Raji (cell line): ENCODE data around the gene MSL3.

ENCODE experiments used
- POLR2A ChIP-seq: IDR thresholded peaks from 2 replicates; pipeline ENCODE4 v1.6.1; 2011; ENCODE audit warnings: low read depth, low read length, control low read depth; ENCODE audit not compliant: insufficient read depth

MSL3 gene

GRCh38 chrX:11755724-11756123, 2.3 kb upstream of the MSL3 start:
- TF ChIP-seq POLR2A = no peak

GRCh38 chrX:11756354-11757318, 1.4 kb upstream of the MSL3 start:
- no peak for TF ChIP-seq POLR2A

GRCh38 chrX:11757397-11757718, 679 bp upstream of the MSL3 start:
- no peak for TF ChIP-seq POLR2A

GRCh38 chrX:11758400-11759171, 549 bp downstream of the MSL3 start:
- TF ChIP-seq POLR2A = peak; percentile 59

GRCh38 chrX:11759172-11759460, 1.1 kb downstream of the MSL3 start:
- TF ChIP-seq POLR2A = no peak

GRCh38 chrX:11759461-11760311, 1.6 kb downstream of the MSL3 start:
- TF ChIP-seq POLR2A = no peak

GRCh38 chrX:11760958-11761357, 2.9 kb downstream of the MSL3 start:
- no peak for TF ChIP-seq POLR2A

- no peak for TF ChIP-seq POLR2A
These were observed 6.6 kb downstream of the MSL3 start for GRCh38 chrX:11764602-11765067.

GRCh38 chrX:11765449-11765848, 7.4 kb downstream of the MSL3 start:
- TF ChIP-seq POLR2A = no peak

GRCh38 chrX:11766487-11766886, 8.4 kb downstream of the MSL3 start:
- TF ChIP-seq POLR2A = no peak

GRCh38 chrX:11768039-11768438, 10.0 kb downstream of the MSL3 start:
- no peak for TF ChIP-seq POLR2A

- TF ChIP-seq POLR2A = no peak
These were observed 12.3 kb downstream of the MSL3 start for GRCh38 chrX:11770320-11770719.

GRCh38 chrX:11778230-11778629, 20.2 kb downstream of the MSL3 start:
- no peak for TF ChIP-seq POLR2A

- no peak for TF ChIP-seq POLR2A
These were observed 23.1 kb downstream of the MSL3 start for GRCh38 chrX:11781133-11781532.

- no peak for TF ChIP-seq POLR2A
These were observed 23.8 kb downstream of the MSL3 start for GRCh38 chrX:11781734-11782370.
